KMS-11 (cell line): ENCODE data around the gene MPPED2.

Experiments
- H2AFZ ChIP-seq: fragments of 200-600 bp; sonication (generic); 2 replicates; pipeline ENCODE4 v1.6.1; 2016; ENCODE audit warnings: antibody characterized with exemption, mixed run types, low read depth
- H3K27ac ChIP-seq: fragments of 200-600 bp; sonication (generic); 2 replicates; pipeline ENCODE4 v1.6.1; 2016; ENCODE audit warnings: mild to moderate bottlenecking, mixed run types
- H3K27me3 ChIP-seq: fragments of 200-600 bp; sonication (generic); 2 replicates; pipeline ENCODE4 v1.6.1; 2017; ENCODE audit warnings: mild to moderate bottlenecking, low read depth, mixed run types, moderate library complexity; ENCODE audit not compliant: insufficient read depth
- H3K36me3 ChIP-seq: fragments of 200-600 bp; sonication (generic); 2 replicates; pipeline ENCODE4 v1.6.1; 2017; ENCODE audit warnings: mild to moderate bottlenecking, mixed run types; ENCODE audit not compliant: insufficient read depth
- H3K4me1 ChIP-seq: fragments of 200-600 bp; sonication (generic); 2 replicates; pipeline ENCODE4 v1.6.1; 2016; ENCODE audit warnings: mild to moderate bottlenecking, low read depth, mixed run types; ENCODE audit not compliant: poor library complexity, severe bottlenecking
- H3K4me2 ChIP-seq: fragments of 200-600 bp; sonication (generic); 2 replicates; pipeline ENCODE4 v1.7.0; 2016; ENCODE audit warnings: mild to moderate bottlenecking, mixed run types
- H3K4me3 ChIP-seq: fragments of 200-600 bp; sonication (generic); IDR thresholded peaks from 2 replicates; pipeline ENCODE4 v1.6.1; 2017; ENCODE audit warnings: low read depth, low read length, mixed read lengths; ENCODE audit not compliant: insufficient read depth
- H3K79me2 ChIP-seq: fragments of 200-600 bp; sonication (generic); 2 replicates; pipeline ENCODE4 v1.6.1; 2016; ENCODE audit warnings: low read depth, mixed run types; ENCODE audit not compliant: insufficient read depth
- H3K9ac ChIP-seq: fragments of 200-600 bp; sonication (generic); 2 replicates; pipeline ENCODE4 v1.6.1; 2016; ENCODE audit warnings: mild to moderate bottlenecking, mixed run types
- H4K20me1 ChIP-seq: fragments of 200-600 bp; sonication (generic); 2 replicates; pipeline ENCODE4 v1.6.1; 2016; ENCODE audit warnings: mild to moderate bottlenecking, mixed run types; ENCODE audit not compliant: insufficient read depth
- TF ChIP-seq, protein P1 (sequence below): fragments of 200-600 bp; sonication (generic); conservative IDR thresholded peaks from 2 replicates; pipeline ENCODE4 v1.6.1; 2017; ENCODE audit warnings: low read depth, mild to moderate bottlenecking, antibody characterized with exemption, low read length, moderate library complexity, mixed read lengths

MPPED2 gene

DNA sequence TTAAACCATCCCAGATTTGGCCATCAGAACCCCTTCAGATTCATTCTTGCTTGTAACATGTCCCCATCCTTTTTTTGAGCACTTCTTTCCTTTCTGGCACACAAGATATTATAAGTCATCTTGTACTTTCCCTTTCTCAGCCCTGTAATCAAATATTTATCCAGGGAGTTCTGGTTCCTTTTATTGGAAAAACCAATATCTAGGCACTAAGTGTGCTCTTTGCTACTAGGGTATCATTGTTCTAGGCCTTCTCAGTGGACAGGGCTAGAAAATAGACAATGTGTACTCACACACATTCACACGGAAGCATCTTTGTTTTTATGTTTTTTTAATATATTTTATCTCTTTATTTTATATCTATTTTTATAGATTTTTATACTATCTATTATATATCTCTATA, 216.0 kb downstream of the MPPED2 start:
- no peaks in the 10 kb centered on the region for H4K20me1 ChIP-seq
- H3K4me2 ChIP-seq: no peak overlapping the region
- H2AFZ ChIP-seq: no peak overlapping the region
- H3K27me3 ChIP-seq: no peaks in the 10 kb centered on the region
- no peaks in the 10 kb centered on the region for H3K4me1 ChIP-seq
- no peak overlapping the region for H3K4me3 ChIP-seq
- no peaks in the 10 kb centered on the region for H3K36me3 ChIP-seq
- no peak overlapping the region for H3K9ac ChIP-seq
- H3K79me2 ChIP-seq: no peaks in the 10 kb centered on the region
- TF ChIP-seq, protein P1, sequence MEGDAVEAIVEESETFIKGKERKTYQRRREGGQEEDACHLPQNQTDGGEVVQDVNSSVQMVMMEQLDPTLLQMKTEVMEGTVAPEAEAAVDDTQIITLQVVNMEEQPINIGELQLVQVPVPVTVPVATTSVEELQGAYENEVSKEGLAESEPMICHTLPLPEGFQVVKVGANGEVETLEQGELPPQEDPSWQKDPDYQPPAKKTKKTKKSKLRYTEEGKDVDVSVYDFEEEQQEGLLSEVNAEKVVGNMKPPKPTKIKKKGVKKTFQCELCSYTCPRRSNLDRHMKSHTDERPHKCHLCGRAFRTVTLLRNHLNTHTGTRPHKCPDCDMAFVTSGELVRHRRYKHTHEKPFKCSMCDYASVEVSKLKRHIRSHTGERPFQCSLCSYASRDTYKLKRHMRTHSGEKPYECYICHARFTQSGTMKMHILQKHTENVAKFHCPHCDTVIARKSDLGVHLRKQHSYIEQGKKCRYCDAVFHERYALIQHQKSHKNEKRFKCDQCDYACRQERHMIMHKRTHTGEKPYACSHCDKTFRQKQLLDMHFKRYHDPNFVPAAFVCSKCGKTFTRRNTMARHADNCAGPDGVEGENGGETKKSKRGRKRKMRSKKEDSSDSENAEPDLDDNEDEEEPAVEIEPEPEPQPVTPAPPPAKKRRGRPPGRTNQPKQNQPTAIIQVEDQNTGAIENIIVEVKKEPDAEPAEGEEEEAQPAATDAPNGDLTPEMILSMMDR: no peak
- no peak overlapping the region for H3K27ac ChIP-seq

DNA sequence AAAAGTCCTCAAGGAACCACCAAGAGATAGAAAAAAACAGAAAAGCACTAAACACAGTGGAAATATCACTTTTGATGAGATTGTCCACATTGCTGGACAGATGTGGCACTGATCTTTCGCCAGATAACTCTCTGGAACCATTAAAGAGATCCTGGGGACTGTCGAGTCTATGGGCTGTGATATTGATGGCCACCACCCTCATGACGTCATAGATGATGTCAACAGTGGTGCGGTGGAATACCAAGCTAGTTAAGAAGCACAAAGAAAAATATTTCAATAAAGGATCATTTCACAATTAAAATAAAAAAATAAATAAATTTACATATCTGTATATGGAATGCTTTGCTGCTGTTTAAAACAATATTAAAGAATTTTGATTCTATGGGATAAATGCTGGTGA, 217.8 kb downstream of the MPPED2 start:
- TF ChIP-seq, protein P1: no peak
- Histone ChIP-seq H3K27me3 (no peaks in the 10 kb centered on the region), H4K20me1 (no peaks in the 10 kb centered on the region), H3K79me2 (no peaks in the 10 kb centered on the region), H3K4me3 (no peak overlapping the region), H2AFZ (no peak overlapping the region), H3K4me1 (no peaks in the 10 kb centered on the region), H3K36me3 (no peaks in the 10 kb centered on the region), H3K27ac (no peak overlapping the region), H3K9ac (no peak overlapping the region), H3K4me2 (no peak overlapping the region)

DNA sequence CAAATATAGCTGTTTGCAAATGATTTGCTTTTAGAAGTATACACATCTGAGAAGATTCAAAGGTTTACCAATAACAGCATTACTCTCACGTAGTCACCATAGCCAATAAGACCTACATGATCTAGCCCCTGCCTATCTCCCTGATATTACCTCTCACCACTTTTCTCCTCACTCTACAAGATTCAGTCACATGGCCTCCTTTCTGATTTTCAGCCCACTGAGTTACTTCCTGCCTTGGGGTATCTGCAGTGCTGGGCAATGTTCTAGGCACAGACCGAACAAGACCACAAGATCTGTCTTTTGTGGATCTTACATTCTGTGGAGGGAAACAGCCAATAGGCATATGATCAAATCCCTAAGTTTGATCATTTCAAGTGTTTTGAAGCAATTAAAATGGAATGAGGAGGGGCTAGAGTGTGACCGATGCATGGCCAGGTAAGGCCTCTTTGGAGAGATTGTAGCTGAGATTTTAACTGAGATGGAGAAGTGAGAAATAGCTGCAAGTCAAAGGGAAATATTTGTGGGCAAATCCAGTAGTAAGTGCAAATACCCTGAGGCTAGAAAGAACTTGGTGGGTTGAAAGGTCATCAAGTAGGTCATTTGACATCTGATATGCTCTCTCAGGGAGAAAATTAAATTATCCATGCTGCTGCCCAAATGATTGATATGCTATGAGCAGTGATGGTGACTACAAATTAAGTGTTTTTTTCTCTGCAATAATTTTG, 220.2 kb downstream of the MPPED2 start:
- Histone ChIP-seq H4K20me1 (no peaks in the 10 kb centered on the region), H3K36me3 (no peaks in the 10 kb centered on the region), H3K79me2 (no peaks in the 10 kb centered on the region), H3K9ac (no peak overlapping the region), H3K4me3 (no peak overlapping the region), H3K4me2 (no peak overlapping the region), H3K27ac (no peak overlapping the region), H3K27me3 (no peaks in the 10 kb centered on the region), H2AFZ (no peak overlapping the region), H3K4me1 (no peaks in the 10 kb centered on the region)
- TF ChIP-seq, protein P1: no peak

DNA sequence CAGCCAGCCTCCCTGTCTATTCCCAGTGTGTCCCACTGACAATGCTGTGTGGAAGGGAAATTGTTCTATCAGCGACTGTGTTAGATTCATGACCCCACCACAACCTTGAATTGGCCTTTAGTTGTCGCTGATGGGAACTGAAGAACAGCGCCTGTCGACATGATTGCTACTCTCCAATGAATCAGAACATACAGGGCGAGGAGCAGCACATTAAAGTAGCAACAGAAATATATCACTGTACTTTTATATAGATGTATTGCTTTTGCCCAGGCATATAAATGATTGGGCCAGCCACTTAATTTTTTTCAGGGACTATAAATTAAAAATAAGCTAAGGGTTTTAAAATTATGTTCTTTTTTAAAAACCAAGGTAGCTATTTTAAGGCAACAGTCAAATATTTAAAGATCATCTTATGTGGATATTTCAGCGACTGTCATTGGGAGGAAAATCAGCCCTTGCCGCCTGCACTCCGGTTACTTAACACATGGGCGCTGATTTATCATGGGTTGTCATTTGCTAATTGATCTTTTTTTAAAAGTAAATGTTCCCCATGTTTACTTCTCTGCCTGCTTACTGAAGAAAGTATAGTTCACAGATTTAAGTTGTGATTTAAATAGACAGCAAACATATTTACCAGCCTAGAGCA, 221.2 kb downstream of the MPPED2 start:
- Histone ChIP-seq H3K4me3 (no peak overlapping the region), H4K20me1 (no peaks in the 10 kb centered on the region), H3K79me2 (no peaks in the 10 kb centered on the region), H3K4me1 (no peaks in the 10 kb centered on the region), H3K9ac (no peak overlapping the region), H3K27ac (no peak overlapping the region), H3K27me3 (no peaks in the 10 kb centered on the region), H3K4me2 (no peak overlapping the region), H2AFZ (no peak overlapping the region), H3K36me3 (no peaks in the 10 kb centered on the region)
- TF ChIP-seq, protein P1: no peak
